ENCODE data around the gene VWA8. TPM values are rescaled to one million over a fixed set of nuclear protein-coding genes. Genes with fewer than 3 reads are reported as not detected.
A peak's percentile ranks its signal among the peaks of the same experiment; 100 is the strongest.

VWA8 gene
- total and polyA plus RNA-seq, 4 donors = 4.7 to 26.3 (median 11.9) TPM

DNA sequence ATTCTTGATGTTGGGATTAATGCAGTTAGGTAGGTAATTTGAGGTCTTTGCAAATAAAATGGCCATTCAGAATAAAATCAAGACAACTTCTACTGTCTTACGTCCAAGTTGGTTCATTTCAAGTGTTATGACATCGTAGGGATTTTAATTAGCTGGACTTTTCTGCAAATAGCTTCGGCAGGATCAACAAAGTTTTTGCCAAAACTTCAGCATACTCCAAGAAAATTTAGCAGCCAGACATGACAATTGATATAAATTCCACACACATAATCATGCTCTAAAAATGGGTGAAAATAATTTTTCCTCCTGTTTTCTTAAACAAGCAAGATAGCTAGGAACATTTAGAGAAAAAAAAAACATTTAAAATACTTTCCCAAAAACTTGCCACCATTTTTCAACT, 344.8 kb downstream of the VWA8 start:
- 83 to 86% methylated on average over 3 of the region's 3 CpGs for WGBS, 2 donors
- ATAC-seq (ENCODE audit: insufficient read depth, low FRiP score) (no peak), DNase-seq (peak in 2 of 3 donors; percentile 85)
- Histone ChIP-seq H3K4me1 (ENCODE audit: control insufficient read depth in 5 of 5, insufficient read depth in 5 of 5, low read length in 5 of 5) (peaks cover 9 to 57% (median 23%) of the 10 kb centered on the region in 5 donors), H3K9ac (ENCODE audit: insufficient read depth in 1 of 2, low read length in 2 of 2) (no peak overlapping the region), H3K4me3 (no peak overlapping the region), H3K27ac (ENCODE audit: low read depth in 1 of 2, low read length in 1 of 2) (peak overlapping the region in 1 of 2 donors; percentile 9), H3K36me3 (ENCODE audit: control insufficient read depth in 4 of 4, insufficient read depth in 4 of 4, low read length in 4 of 4) (no peaks in the 10 kb centered on the region), H3K27me3 (ENCODE audit: control insufficient read depth in 3 of 3, insufficient read depth in 3 of 3, low read length in 2 of 3) (no peaks in the 10 kb centered on the region), H3K9me3 (ENCODE audit: control insufficient read depth in 4 of 4, insufficient read depth in 3 of 4, low read length in 3 of 4) (no peaks in the 10 kb centered on the region)
- TF ChIP-seq CTCF (IDR thresholded peaks at IDR 0.05; ENCODE audit: control extremely low read depth, extremely low read depth) = no peak

DNA sequence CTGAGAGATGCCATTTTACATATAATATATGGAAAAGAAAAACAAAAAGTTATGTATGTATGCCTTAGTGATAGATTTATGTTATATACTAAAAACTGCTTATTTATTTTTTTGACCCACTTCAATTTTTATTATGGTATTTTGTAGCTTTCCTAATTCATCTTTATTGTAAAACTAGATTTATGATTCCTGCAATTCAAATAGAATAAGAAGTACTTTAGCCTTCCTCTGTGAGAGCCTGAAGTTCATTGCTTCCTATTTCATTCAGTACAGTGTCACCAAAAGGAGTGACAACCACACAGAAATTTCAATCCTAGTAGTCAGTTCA, 345.4 kb downstream of the VWA8 start:
- Histone ChIP-seq H3K9ac (ENCODE audit: insufficient read depth in 1 of 2, low read length in 2 of 2) (no peak overlapping the region), H3K27ac (ENCODE audit: low read depth in 1 of 2, low read length in 1 of 2) (no peak overlapping the region), H3K4me1 (ENCODE audit: control insufficient read depth in 5 of 5, insufficient read depth in 5 of 5, low read length in 5 of 5) (peaks cover 14 to 64% (median 23%) of the 10 kb centered on the region in 5 donors), H3K9me3 (ENCODE audit: control insufficient read depth in 4 of 4, insufficient read depth in 3 of 4, low read length in 3 of 4) (no peaks in the 10 kb centered on the region), H3K27me3 (ENCODE audit: control insufficient read depth in 3 of 3, insufficient read depth in 3 of 3, low read length in 2 of 3) (no peaks in the 10 kb centered on the region), H3K36me3 (ENCODE audit: control insufficient read depth in 4 of 4, insufficient read depth in 4 of 4, low read length in 4 of 4) (peaks cover 0 to 2% (median under 1%) of the 10 kb centered on the region in 4 donors), H3K4me3 (no peak overlapping the region)
- ATAC-seq (ENCODE audit: insufficient read depth, low FRiP score) (no peak), DNase-seq (no peak)
- TF ChIP-seq CTCF (IDR thresholded peaks at IDR 0.05; ENCODE audit: control extremely low read depth, extremely low read depth) = no peak

- H3K9me3 ChIP-seq (ENCODE audit: control insufficient read depth in 4 of 4, insufficient read depth in 3 of 4, low read length in 3 of 4) = no peaks in the 10 kb centered on the region
- no peak for ATAC-seq (ENCODE audit: insufficient read depth, low FRiP score)
- no peaks in the 10 kb centered on the region for H3K27me3 ChIP-seq (ENCODE audit: control insufficient read depth in 3 of 3, insufficient read depth in 3 of 3, low read length in 2 of 3)
- DNase-seq = peak in 1 of 3 donors; percentile 27
- no peak overlapping the region for H3K4me3 ChIP-seq
- H3K9ac ChIP-seq (ENCODE audit: insufficient read depth in 1 of 2, low read length in 2 of 2) = no peak overlapping the region
- WGBS, 2 donors = 74 to 84% methylated on average over 7 of the region's 7 CpGs
- H3K27ac ChIP-seq (ENCODE audit: low read depth in 1 of 2, low read length in 1 of 2) = peak overlapping the region; percentile 85 to 86
- peaks cover 0 to 3% (median 1%) of the 10 kb centered on the region in 4 donors for H3K36me3 ChIP-seq (ENCODE audit: control insufficient read depth in 4 of 4, insufficient read depth in 4 of 4, low read length in 4 of 4)
- H3K4me1 ChIP-seq (ENCODE audit: control insufficient read depth in 5 of 5, insufficient read depth in 5 of 5, low read length in 5 of 5) = peaks cover 14 to 70% (median 26%) of the 10 kb centered on the region in 5 donors
- no peak for TF ChIP-seq CTCF (IDR thresholded peaks at IDR 0.05; ENCODE audit: control extremely low read depth, extremely low read depth)
Observed at GRCh38 chr13:41614671-41615527, 346.0 kb downstream of the VWA8 start.

All from lung (tissue), 12 donors.